ENCODE results near the gene FAM163A.

GRCh38 chr1:179815641-179816040 lies 72.5 kb downstream of the FAM163A start:
- TF ChIP-seq EZH2 (IDR thresholded peaks at IDR 0.05) (no peak), POLR2AphosphoS5 (IDR thresholded peaks at IDR 0.05; ENCODE audit: borderline replicate concordance, low read depth, low read length) (no peak), FOXP2 (optimal IDR thresholded peaks at IDR 0.05; ENCODE audit: control extremely low read depth, extremely low read length, insufficient read depth) (no peak)

All from SK-N-MC (cell line).